ENCODE data around the gene ZIC4.
A peak's percentile ranks its signal among the peaks of the same experiment; 100 is the strongest.

The ZIC4 gene

DNA sequence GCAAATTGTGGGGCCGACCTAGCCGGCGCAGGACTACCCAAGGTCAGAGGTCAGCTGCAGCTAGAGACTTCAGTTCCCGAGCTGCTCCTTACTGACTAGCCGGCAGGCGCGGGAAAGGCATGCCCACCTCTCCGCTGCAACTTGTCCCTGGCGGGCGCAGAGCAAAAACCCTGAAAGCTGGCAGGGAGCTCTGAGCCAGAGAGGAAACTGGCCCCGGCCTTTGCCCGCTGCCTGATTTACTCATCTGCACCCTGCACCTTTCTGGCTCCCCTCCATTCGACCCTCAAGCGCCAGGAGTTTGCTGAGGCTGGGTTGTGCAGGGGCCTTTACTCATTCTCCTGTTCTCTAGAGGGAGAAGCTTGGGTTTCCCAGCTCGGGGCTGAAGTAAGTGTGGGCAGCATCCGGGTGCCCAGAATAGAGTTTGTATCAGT is 1.5 kb downstream of the ZIC4 start:
- no peak for DNase-seq (ENCODE audit: low spot score)

DNA sequence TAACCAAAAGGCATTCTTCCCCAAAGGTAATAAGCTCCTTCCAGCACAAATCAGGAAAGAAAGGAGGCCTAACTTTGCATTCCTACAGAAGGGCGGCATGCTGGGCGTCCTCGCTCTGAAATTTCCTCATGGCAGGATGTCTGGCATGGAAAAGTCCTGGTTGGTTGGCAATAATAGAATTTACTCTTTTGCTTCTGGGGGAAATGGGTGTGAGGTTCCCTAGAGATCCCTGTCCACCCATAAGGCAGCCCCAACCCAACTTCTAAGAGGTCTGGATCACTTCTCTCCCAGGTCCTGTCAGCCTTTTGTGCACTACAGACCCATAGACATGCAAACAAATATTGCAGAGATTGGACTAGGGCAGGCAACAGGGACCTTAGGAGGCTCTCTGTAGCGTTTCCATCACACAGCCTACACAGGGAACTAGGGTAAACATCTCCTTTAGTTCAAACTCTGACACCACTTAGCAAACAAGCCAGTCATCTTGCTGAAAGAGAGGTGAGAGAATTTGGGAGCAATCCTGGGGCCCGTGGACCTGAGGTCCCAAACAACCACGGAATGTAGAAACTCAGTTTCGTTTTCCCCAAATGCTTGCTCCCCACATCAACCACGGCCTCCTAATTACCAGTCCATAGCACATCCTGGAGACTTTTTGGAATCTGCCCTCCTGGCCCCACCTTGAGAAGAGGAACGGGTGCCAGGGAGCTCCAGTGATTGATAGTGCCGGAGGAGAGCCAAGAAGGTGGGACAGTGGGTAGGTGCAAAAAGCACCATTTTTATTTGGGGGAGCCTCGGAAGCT is 2.1 kb downstream of the ZIC4 start:
- no peak for DNase-seq (ENCODE audit: low spot score)

DNA sequence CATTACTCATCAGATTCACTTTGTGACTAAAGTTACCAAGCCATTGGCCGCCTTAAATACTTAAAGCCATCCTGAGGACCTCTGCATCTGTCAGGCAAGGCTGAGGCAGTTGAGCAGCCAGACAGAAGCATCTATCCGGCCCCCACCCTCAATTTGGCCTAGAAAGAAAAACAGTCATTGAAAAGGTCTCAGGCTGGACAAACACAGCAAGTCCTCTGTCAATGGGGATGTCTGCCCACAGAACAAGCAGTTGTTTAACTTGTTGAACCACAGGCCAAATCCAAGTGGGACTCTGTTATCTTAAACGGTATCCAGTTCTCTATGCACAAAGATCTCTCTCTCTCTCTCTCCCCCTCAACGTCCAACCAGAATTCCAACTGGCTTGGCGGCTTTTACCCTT is 2.8 kb downstream of the ZIC4 start:
- DNase-seq (ENCODE audit: low spot score): no peak

DNA sequence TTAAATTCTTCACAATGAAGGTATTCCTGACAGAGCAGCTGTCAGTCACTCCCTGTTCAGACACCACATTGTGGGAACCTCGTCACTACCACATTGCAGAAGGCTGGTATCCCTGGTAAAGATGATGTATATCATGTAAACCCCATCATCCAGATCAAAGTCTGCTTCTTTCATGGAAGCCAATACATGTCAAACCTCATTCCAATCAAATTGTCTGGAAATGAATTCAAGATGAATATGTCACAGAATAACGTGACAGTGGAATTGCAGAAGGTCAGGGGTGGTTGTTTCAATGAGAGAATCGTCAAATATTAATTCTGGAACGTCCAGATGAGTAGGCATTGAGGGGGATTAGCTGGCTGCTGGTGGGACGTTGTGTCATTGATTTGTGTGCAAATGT is 4.2 kb downstream of the ZIC4 start:
- no peak for DNase-seq (ENCODE audit: low spot score)

- no peak for DNase-seq (ENCODE audit: low spot score)
Observed at GRCh38 chr3:147401421-147401820, 4.9 kb downstream of the ZIC4 start.

GRCh38 chr3:147400999-147401398 is 5.3 kb downstream of the ZIC4 start:
- no peak for DNase-seq (ENCODE audit: low spot score)

- no peak for DNase-seq (ENCODE audit: low spot score)
Observed at GRCh38 chr3:147400111-147400510, 6.2 kb downstream of the ZIC4 start.

- peak; percentile 27 for DNase-seq (ENCODE audit: low spot score)
Observed at GRCh38 chr3:147398813-147399534, 7.4 kb downstream of the ZIC4 start.

- DNase-seq (ENCODE audit: low spot score): no peak
Observed at GRCh38 chr3:147397875-147398812, 8.2 kb downstream of the ZIC4 start.

DNA sequence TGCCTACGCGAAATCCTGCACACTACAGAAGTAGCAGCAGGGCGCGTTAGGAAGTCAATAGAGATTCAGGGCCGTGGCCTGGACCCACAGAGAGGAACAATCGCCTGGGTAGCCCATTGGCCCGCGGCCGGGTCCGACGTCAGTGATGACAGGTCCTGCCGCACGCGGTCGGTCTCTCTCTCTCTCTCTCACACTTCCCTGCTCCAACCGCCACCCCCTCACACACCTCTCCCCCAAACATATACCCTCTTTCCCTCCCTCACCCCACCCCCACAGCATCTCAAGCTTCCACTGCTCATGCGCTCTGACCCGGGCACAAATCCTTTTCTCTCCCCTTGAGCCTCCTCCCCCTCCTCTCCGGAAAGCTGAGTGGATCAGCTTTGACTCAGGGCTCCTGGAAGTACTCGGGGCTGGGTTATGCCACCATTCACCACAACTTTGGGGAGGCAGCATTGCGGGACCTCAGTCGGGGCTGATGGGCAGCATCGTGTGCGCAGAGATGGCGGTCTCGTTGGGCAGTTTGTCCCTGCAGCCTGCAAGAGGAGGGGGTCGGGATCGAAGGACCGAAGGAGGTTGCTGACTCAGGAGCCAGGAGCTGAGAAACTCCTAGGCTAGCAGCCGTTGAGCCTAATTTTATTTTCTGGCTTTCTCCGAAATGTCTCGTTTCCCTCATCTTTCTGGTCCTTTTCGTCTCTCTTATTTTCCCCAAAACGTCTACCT is 9.0 kb downstream of the ZIC4 start:
- DNase-seq (ENCODE audit: low spot score): no peak

DNA sequence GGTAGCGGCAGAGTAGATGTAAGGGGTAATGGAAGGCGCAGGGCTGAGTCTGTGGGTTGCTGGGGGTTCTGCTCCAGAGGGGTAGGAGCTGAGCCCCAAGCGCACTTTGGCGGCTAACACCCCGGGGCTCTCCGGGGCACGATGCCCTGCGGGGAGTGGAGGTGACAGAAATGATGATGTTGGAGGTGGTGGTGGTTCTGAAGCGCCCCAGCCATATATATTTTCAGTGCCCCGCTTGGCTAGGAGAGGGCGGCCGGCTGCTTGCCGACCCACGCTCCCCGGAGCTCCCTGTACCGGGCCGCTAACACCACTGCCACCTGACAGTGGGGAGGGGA is 9.7 kb downstream of the ZIC4 start:
- no peak for DNase-seq (ENCODE audit: low spot score)

DNA sequence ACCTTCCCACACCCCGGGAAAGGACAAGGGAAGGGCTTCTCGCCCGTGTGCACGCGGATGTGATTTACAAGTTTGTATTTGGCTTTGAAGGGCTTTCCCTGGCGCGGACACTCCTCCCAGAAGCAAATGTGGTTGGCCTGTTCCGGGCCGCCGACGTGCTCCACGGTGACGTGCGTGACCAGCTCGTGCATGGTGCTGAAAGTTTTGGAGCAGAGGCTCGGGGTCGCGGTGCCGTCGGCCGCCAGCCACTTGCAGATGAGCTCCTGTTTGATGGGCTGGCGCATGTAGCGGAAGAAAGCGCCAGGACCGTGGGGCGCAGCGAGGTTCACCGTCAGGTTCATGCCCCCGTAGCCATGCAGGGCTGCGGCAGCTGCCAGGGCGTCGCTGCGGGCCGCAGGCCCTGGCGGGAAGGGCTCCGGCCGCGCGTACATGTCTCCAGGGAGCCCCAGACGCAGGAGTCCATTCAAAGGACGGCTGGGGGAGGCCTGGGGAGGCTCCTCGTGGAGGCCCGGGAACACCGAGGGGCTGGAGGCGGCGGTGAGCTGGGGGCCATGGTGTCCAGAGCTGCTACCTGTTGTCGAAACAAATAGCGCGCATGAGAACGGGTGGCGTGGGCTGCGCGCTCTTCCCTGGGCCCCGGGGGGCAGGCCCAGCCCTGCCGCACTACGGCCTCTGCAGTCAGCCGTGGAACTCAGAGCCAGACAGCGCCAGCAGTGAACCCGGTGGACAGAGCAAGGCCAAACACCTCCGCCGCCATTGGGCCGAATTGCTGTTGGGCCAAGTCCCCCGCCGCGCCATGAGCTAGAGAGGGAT is 10.2 kb downstream of the ZIC4 start:
- DNase-seq (ENCODE audit: low spot score): no peak

DNA sequence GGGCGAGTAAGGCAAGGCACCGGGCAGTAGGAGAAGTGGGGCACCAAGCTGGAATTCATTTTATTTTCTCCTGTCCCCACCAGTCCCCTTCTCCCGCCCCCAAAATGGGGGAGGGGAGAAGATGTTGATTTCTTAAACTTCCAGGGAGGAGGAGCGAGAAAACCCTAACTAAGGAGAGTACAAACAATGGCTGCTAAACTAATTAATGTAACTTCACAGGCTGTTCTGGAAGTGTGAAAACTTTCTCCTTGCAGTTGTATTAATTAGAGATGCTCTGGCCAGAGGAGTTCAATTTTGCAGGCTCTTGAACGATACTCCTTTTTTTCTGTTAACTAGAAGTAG is 11.5 kb downstream of the ZIC4 start:
- no peak for DNase-seq (ENCODE audit: low spot score)

GRCh38 chr3:147393943-147394883 is 12.1 kb downstream of the ZIC4 start:
- DNase-seq (ENCODE audit: low spot score): no peak

GRCh38 chr3:147393261-147393942 is 12.9 kb downstream of the ZIC4 start:
- no peak for DNase-seq (ENCODE audit: low spot score)

DNA sequence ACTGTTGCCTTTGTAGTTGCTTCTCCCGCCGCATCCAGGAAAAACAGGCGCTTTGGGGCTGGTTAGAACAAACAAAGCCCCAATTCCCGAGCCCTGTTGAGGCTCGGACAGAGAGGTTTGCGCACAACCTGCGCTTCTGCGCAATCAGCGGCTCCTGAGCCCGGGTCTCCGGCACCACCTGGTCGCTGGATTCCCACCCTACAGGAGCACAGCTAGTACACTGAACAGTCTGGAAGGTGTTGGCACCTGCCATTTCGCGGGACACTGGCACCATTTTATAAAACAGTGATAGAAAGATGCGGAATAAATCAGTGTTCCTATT is 13.8 kb downstream of the ZIC4 start:
- DNase-seq (ENCODE audit: low spot score): no peak

GRCh38 chr3:147391781-147392624 is 14.3 kb downstream of the ZIC4 start:
- no peak for DNase-seq (ENCODE audit: low spot score)

Measured in LoVo (cell line).